ENCODE measurements around the gene CTDSP2.
A peak's percentile ranks its signal among the peaks of the same experiment; 100 is the strongest.
"Not testable (repeated sequence)": the region's sequence is repeated elsewhere in the genome, so short reads cannot be mapped to it uniquely, and the experiment has no call there.

The CTDSP2 gene

GRCh38 chr12:57777367-57777766, 69.2 kb downstream of the CTDSP2 start:
- no peak for DNase-seq

DNA sequence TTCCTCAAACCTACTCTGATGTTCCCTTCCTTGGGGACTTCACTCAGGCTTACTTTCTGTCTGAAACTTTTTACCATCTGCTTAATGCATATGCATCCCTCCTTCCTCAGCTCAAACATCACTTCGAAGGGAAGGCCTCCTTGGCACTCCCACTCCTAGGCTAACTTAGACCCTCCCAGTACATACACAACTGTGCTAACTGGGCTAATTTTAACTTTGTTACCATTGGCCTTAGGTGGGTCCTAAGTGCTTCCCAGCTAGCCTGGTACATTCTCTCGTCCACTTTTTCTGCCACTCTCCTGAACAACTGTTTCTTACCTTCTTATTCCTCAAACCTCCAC, 70.3 kb downstream of the CTDSP2 start:
- no peak for DNase-seq

DNA sequence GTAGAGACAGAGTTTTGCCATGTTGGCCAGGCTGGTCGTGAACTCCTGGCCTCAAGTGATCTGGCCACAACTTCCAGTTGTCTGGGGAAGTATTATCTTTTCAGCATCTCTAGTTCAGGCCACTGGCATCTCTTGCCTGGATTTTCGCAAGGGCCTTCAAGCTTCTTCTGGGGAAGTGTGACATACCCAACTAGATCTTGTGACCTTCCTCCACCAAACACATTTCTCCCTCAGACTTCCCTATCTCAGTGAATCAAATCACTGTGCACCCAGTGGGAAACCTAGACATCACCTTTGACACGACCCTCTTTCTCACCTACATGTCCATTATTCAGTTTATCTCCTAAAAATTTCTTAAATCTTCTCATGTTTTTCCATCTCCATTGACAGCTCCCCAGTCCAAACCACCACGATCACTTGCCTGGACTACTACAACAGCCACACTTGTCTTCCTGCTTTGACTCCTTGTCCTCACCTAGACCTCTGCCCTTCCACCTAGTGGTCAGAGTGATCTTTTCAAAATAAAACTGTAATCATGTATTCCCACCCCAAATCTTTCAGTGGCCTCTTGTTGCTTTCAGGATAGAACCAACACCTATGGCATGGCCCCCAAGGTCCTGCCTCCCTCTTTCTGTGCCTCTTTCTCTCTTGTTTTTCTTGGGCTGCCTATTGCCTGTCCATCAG, 70.8 kb downstream of the CTDSP2 start:
- no peak for DNase-seq

DNA sequence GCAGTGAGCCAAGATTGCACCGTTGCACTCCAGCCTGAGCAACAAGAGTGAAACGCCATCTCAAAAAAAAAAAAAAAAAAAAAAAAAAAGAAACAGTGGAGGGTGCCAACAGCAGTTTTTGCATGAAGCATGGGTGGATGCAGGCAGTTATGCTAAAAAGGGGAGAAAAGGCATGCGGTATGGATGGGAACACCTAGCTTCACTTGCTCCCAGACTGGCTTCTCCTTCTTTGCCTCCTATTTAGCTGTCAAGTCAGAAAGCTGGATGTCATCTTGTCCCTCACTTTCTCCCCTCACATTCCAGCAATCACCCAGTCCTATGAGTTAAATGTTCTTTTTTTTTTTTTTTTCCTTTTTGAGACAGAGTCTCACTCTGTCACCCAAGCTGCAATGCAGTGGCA, 71.5 kb downstream of the CTDSP2 start:
- no peak for DNase-seq

DNA sequence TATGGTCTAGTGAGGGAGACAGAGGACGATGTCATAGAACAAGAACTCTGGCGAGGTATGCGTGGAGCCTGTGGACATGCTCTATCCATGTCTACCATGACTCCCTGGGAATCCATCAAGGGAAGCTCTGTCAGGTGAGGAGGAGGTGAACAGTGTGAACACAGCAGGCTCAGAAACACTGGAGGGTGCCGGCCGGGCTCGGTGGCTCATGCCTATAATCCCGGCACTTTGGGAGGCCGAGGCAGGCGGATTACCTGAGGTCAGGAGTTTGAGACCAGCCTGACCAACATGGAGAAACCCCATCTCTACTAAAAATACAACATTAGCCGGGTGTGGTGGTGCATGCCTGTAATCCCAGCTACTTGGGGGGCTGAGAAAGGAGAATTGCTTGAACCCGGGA, 71.9 kb downstream of the CTDSP2 start:
- not testable (repeated sequence) for DNase-seq

GRCh38 chr12:57772429-57773322, 73.9 kb downstream of the CTDSP2 start, which contains the start of gene EEF1AKMT3:
Gene EEF1AKMT3 (plus strand): TSS chr12:57772614. CDS start chr12:57772725, 111 bp downstream.
- peak; percentile 39 for DNase-seq

DNA sequence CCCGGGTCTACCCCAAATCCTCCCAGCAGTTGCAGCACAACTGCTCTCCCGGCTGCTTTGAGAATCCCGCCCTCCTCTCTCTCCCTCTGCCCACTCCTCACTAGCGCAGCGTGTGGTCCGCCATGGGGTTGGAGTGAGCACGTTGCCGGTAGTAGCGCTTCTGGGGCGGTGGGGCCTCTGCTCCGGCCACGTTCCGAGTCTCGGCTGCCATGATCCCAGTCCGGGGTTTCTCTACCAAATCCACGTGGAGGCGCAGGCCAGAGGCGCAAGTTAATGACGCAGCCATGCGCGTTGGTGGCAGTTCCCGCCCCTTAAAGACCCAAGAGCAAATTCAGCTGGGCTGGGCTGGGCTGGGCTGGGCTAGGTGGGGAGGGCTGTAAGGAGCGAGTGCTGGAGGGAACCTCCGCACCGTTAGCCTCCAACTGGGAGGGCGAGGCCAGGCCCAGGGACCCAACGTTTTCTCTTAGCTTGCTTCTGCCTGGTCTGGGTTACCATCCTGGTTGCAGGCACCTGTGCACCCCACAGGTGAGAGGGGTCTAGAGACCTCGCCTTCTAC, 74.6 kb downstream of the CTDSP2 start, which contains the start of gene METTL1:
METTL1 (minus strand) TSS at position 233 of the 556 bp plus-strand sequence; CDS start at position 211, 22 bp downstream.
- peak; percentile 95 for DNase-seq

DNA sequence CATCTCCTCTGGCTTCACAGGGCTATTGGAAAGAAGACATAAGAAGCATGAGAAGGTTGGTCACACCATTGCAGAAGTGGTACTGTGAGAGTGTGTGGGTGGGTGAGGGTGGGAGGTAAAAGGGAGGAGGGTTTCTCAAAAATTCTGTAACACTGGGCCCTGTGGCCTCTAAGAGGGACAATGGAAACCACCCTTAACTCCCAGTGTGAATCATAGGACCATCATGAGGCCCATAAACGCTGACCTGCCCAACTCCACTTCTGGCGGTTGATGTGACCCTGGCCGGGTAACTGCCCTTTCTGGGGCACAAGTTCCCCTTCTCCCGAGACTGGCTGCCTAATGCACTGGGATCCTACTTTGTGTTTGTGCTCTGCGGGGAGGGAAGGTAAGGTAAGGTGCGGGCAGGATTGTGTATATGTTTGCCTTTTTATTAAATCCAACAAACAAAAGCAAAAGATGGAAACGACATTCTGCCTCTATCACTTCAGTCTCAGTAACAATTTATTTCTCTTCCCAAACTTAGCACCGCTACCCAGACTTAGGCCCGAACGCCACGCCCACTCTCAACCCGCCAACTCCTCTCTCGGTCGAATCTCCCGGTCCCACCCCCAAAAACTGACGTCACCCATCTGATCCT, 75.2 kb downstream of the CTDSP2 start:
- peak; percentile 92 for DNase-seq

DNA sequence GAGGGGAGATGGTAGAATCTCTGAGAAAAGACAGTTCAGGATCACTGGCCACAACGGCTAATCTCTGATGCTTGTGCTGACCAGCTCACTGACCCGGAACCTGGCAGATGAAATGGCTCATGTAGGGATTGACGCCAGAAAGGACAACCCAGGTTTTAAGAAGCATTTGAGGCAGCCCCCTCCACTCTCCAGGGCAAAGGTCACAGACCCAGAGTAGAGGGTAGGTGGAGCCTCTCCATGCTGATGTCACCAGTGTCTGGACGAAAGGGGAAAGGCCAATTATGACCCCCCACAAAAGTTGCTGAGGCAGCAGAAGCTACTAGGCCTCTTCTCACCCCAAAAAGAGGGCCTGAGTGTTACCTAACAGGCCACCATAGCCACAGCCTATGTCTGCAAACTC, 75.8 kb downstream of the CTDSP2 start:
- no peak for DNase-seq

Measured in HCEC 1CT (cell line).